HuH-7 (cell line): ENCODE measurements around the gene ELOVL2.
"Not testable (repeated sequence)": the region's sequence is repeated elsewhere in the genome, so short reads cannot be mapped to it uniquely, and the experiment has no call there.

Experiments
- DNase-seq: peaks from one replicate; pipeline ENCODE4 v3.0.0; 2011; ENCODE audit warnings: low spot score

ELOVL2 gene

GRCh38 chr6:11043961-11044711, at the start of gene ELOVL2:
ELOVL2 (minus strand) TSS chr6:11044305; CDS start chr6:11044230, 75 bp downstream.
- DNase-seq: peak; percentile 69

- DNase-seq: no peak
Measured at GRCh38 chr6:11093376-11093625, 49.2 kb upstream of the ELOVL2 start.

GRCh38 chr6:11092668-11093375, 48.7 kb upstream of the ELOVL2 start:
- DNase-seq: no peak

GRCh38 chr6:11091141-11091540, 47.0 kb upstream of the ELOVL2 start:
- DNase-seq: not testable (repeated sequence)

GRCh38 chr6:11089695-11090094, 45.6 kb upstream of the ELOVL2 start:
- no peak for DNase-seq

- not testable (repeated sequence) for DNase-seq
Measured at GRCh38 chr6:11087141-11087812, 43.2 kb upstream of the ELOVL2 start.

GRCh38 chr6:11085758-11086435, 41.8 kb upstream of the ELOVL2 start:
- no peak for DNase-seq

GRCh38 chr6:11083956-11084355, 39.9 kb upstream of the ELOVL2 start:
- no peak for DNase-seq

GRCh38 chr6:11083491-11083890, 39.4 kb upstream of the ELOVL2 start:
- no peak for DNase-seq

- DNase-seq: no peak
Measured at GRCh38 chr6:11080296-11080695, 36.2 kb upstream of the ELOVL2 start.

- DNase-seq: no peak
Measured at GRCh38 chr6:11078266-11078665, 34.2 kb upstream of the ELOVL2 start.

- DNase-seq: no peak
Measured at GRCh38 chr6:11076540-11076939, 32.4 kb upstream of the ELOVL2 start.

GRCh38 chr6:11072101-11072500, 28.0 kb upstream of the ELOVL2 start:
- no peak for DNase-seq

- DNase-seq: no peak
Measured at GRCh38 chr6:11069760-11070159, 25.7 kb upstream of the ELOVL2 start.

- DNase-seq: no peak
Measured at GRCh38 chr6:11067348-11067747, 23.2 kb upstream of the ELOVL2 start.

- DNase-seq: no peak
Measured at GRCh38 chr6:11066505-11067347, 22.6 kb upstream of the ELOVL2 start.

GRCh38 chr6:11065436-11066202, 21.5 kb upstream of the ELOVL2 start:
- no peak for DNase-seq

GRCh38 chr6:11064836-11065235, 20.7 kb upstream of the ELOVL2 start:
- no peak for DNase-seq

- DNase-seq: no peak
Measured at GRCh38 chr6:11062715-11063114, 18.6 kb upstream of the ELOVL2 start.

- no peak for DNase-seq
Measured at GRCh38 chr6:11062083-11062482, 18.0 kb upstream of the ELOVL2 start.

- DNase-seq: no peak
Measured at GRCh38 chr6:11058406-11058805, 14.3 kb upstream of the ELOVL2 start.
